GM19099 (cell line): ENCODE results near the gene FOXR1.

Source experiments
- POLR2A ChIP-seq: IDR thresholded peaks from 3 replicates; pipeline ENCODE4 v1.6.1; 2011; ENCODE audit warnings: low read depth; ENCODE audit not compliant: insufficient read length; ENCODE audit errors: extremely low read depth

FOXR1 gene

GRCh38 chr11:119028346-119029068, 56.9 kb downstream of the FOXR1 start:
- no peak for TF ChIP-seq POLR2A

GRCh38 chr11:119029069-119029339, 57.4 kb downstream of the FOXR1 start:
- TF ChIP-seq POLR2A = no peak

DNA sequence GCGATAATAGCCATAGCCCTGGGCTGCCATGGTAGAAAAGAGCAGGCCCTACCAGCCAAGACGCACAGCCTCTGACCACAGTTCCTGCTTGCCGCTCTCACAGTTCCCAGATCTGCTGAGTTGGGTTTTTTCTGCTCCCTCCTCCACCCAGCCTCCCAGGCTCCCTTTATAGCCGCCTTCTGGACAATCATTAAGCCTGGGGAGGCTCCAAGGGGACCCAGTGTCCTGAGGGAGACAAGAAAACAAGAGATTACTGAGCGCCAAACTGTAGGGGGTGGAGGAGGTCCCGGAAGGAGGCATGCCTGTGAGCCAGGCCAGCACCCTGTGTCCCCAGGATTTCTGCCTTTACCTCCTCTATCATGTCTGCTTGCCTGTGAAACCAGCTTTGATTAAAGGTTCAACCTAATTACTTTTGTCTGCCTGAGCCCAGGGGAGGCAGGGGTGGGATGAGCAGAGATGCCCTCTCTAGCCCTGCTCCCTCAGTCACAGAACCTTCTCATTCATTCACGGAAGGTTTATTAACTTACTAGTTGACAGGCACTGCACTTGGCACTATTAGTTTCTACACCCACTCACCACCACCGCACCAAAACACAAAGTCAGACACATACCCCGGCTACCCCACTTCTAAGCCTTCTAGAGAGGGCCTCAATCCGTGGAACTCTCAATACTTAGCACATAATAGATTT, 57.9 kb downstream of the FOXR1 start:
- no peak for TF ChIP-seq POLR2A

GRCh38 chr11:119030029-119030328, 58.4 kb downstream of the FOXR1 start:
- no peak for TF ChIP-seq POLR2A

- TF ChIP-seq POLR2A = peak; percentile 71
These were observed 58.9 kb downstream of the FOXR1 start, which contains the start of gene SLC37A4 for GRCh38 chr11:119030329-119031047. Gene SLC37A4, minus strand, starts transcription at chr11:119030877.
